HG02943 (cell line): Measurements from ENCODE around the gene PDCD10.

Source experiments
- ATAC-seq: cut with Tn5 transposase; IDR thresholded peaks from one replicate; pipeline ENCODE4 v1.9.1; 2021; ENCODE audit warnings: mild to moderate bottlenecking, low read depth, moderate library complexity; ENCODE audit not compliant: unreplicated experiment

Gene PDCD10

GRCh38 chr3:167734498-167735232 lies at the start of gene PDCD10:
Gene PDCD10 (minus strand): TSS chr3:167734892. CDS start chr3:167720157, 14,735 bp downstream.
- peak; percentile 88 for ATAC-seq

- no peak for ATAC-seq
These were observed 49.1 kb upstream of the PDCD10 start for GRCh38 chr3:167783781-167784180.

GRCh38 chr3:167780214-167780883 lies 45.7 kb upstream of the PDCD10 start:
- ATAC-seq = no peak

- ATAC-seq = no peak
These were observed 42.7 kb upstream of the PDCD10 start for GRCh38 chr3:167777356-167777755.

GRCh38 chr3:167776066-167776685 lies 41.5 kb upstream of the PDCD10 start:
- ATAC-seq = no peak

- ATAC-seq = peak; percentile 71
These were observed 38.9 kb upstream of the PDCD10 start for GRCh38 chr3:167773584-167773983.

- peak; percentile 41 for ATAC-seq
These were observed 38.3 kb upstream of the PDCD10 start for GRCh38 chr3:167772992-167773391.

GRCh38 chr3:167762296-167762695 lies 27.6 kb upstream of the PDCD10 start:
- no peak for ATAC-seq

- ATAC-seq = no peak
These were observed 26.6 kb upstream of the PDCD10 start for GRCh38 chr3:167761302-167761701.

- no peak for ATAC-seq
These were observed 19.4 kb upstream of the PDCD10 start for GRCh38 chr3:167754049-167754448.

GRCh38 chr3:167750272-167750971 lies 15.7 kb upstream of the PDCD10 start:
- ATAC-seq = peak; percentile 98

GRCh38 chr3:167749728-167750127 lies 15.0 kb upstream of the PDCD10 start:
- ATAC-seq = no peak

- ATAC-seq = no peak
These were observed 14.5 kb upstream of the PDCD10 start for GRCh38 chr3:167749209-167749608.

GRCh38 chr3:167743799-167744198 lies 9.1 kb upstream of the PDCD10 start:
- no peak for ATAC-seq

GRCh38 chr3:167742338-167742737 lies 7.6 kb upstream of the PDCD10 start:
- ATAC-seq = no peak

- peak; percentile 92 for ATAC-seq
These were observed 6.4 kb upstream of the PDCD10 start for GRCh38 chr3:167740961-167741587.

GRCh38 chr3:167739190-167739810 lies 4.6 kb upstream of the PDCD10 start:
- no peak for ATAC-seq

GRCh38 chr3:167738037-167738436 lies 3.3 kb upstream of the PDCD10 start:
- ATAC-seq = no peak

- no peak for ATAC-seq
These were observed 2.3 kb upstream of the PDCD10 start for GRCh38 chr3:167736997-167737396.

- no peak for ATAC-seq
These were observed 1.6 kb upstream of the PDCD10 start for GRCh38 chr3:167736264-167736787.
